GM21529 (cell line): ENCODE results near the gene UNCX.

Experiments
- ATAC-seq: cut with Tn5 transposase; IDR thresholded peaks from one replicate; pipeline ENCODE4 v1.9.1; 2021; ENCODE audit not compliant: unreplicated experiment

The UNCX gene

DNA sequence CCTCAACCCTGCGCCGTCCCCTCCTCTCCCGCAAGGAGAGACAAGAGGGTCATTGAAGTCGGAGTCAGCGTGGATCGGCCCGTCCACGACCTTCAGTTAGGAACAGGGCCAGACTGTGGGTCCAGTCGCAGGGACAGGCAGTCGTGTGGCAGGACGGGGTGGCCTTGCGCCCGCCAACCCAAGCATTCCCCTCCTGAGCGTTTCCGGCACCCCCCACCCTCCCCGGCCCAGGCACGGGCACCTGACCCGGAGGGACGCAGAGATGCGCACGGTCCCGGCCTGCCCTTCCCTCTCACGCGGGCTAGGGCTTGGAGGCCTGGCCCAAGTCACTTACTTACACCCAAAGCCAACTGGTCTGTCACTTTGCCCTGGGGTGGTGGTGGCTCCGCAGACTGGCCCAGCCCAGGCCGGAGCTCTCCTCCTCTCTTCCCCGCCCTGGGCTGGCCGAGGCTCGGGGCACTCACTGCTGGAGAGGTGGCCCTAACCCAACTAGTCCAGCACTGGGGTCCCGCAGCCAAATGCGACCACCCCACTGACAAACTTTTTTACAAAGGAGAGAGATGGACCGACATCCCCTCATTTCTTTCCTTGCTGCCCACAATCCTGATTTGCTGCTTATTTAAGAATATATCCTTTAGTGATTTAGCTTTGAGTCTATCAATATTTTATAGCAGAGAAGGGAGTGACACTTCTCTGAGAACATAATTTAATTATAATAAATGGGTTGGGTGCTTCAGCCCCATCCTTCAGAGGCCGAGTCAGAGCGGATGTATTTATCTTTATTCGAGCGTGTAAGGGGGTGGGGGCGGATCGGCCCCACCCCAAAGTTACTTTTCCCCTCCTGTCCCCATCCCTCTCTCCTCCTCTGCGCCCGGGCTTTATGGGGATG is 1.2 kb upstream of the UNCX start:
- ATAC-seq: no peak

DNA sequence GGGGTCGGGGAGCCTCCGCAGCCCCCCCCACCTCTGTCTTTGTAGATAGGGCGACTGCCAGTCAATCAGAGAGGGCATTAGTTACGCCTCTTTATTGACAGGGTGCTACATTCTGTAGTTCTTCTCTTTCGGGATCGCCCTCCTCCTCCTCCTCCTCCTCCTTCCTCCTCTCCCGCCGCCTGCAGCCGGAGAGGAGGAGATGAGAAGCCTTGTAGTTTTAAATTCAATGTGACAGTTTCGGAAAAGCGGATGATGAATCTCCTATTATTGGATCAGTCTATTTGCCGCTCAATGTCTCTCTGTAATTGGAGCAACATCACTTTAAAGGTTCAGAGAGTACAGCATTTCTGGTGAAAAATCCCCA is 587 bp upstream of the UNCX start:
- no peak for ATAC-seq

DNA sequence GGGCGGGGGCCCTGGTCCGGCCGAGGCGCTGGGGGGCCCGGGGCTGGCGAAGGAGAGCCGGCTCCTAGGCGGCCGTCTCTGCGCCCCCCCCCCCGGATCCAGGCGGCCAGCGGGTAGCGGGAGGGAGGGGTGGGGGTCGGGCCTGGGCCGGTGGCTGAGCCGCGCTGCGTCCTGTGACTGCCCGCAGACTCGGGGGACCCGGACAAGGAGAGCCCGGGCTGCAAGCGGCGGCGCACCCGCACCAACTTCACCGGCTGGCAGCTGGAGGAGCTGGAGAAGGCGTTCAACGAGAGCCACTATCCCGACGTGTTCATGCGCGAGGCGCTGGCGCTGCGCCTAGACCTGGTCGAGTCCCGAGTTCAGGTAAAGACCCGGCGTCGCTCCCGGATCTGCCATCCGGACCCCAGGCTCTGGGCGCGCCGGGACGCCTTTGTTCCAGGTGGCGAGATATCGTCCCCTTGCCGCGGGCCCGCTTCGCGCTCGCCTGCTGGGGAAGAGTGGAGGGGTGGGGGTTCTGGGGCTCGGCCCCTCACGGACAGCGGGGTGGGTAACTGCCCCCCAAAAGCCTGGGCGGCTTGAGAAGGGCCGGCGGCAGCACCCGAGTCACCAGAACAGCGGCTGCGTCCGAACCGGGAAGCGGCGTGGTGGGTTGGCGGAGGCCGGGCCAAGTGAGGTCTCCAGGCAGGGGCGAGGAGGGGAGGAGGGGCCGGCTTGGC is 819 bp downstream of the UNCX start:
- no peak for ATAC-seq

- no peak for ATAC-seq
Measured at GRCh38 chr7:1234049-1234880, 1.6 kb downstream of the UNCX start.

GRCh38 chr7:1234881-1235500 is 2.3 kb downstream of the UNCX start:
- ATAC-seq: no peak

DNA sequence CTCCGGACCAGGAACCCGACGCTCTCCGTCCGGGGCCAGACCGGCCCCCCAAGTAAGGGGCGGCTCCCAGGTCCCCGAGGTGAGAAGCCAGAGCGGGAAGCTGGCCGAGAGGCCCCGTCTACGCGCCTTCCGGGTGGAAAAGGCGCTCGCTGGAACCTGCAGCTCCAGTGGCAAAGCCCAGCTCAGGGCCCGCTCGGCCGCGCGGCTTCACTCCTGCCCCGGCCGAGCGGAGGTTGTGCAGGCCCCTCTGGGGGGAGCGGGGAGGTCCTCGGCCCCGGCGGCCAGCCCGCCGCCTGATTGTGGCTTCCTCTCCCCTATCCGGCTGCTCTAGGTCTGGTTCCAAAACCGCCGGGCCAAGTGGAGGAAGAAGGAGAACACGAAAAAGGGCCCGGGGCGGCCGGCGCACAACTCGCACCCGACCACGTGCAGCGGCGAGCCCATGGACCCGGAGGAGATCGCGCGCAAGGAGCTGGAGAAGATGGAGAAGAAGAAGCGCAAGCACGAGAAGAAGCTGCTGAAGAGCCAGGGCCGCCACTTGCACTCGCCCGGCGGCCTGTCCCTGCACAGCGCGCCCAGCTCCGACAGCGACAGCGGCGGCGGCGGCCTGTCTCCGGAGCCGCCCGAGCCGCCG is 2.9 kb downstream of the UNCX start:
- no peak for ATAC-seq

DNA sequence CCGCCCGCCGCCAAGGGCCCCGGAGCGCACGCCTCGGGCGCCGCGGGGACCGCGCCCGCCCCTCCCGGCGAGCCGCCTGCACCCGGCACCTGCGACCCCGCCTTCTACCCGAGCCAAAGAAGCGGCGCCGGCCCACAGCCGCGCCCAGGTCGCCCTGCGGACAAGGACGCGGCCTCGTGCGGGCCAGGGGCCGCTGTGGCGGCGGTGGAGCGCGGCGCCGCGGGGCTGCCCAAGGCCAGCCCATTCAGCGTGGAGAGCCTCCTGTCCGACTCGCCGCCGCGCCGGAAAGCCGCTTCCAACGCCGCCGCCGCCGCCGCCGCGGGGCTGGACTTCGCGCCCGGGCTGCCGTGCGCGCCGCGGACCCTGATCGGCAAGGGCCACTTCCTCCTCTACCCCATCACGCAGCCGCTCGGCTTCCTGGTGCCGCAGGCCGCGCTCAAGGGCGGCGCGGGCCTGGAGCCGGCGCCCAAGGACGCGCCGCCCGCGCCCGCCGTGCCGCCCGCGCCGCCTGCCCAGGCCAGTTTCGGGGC is 3.5 kb downstream of the UNCX start:
- ATAC-seq: no peak

DNA sequence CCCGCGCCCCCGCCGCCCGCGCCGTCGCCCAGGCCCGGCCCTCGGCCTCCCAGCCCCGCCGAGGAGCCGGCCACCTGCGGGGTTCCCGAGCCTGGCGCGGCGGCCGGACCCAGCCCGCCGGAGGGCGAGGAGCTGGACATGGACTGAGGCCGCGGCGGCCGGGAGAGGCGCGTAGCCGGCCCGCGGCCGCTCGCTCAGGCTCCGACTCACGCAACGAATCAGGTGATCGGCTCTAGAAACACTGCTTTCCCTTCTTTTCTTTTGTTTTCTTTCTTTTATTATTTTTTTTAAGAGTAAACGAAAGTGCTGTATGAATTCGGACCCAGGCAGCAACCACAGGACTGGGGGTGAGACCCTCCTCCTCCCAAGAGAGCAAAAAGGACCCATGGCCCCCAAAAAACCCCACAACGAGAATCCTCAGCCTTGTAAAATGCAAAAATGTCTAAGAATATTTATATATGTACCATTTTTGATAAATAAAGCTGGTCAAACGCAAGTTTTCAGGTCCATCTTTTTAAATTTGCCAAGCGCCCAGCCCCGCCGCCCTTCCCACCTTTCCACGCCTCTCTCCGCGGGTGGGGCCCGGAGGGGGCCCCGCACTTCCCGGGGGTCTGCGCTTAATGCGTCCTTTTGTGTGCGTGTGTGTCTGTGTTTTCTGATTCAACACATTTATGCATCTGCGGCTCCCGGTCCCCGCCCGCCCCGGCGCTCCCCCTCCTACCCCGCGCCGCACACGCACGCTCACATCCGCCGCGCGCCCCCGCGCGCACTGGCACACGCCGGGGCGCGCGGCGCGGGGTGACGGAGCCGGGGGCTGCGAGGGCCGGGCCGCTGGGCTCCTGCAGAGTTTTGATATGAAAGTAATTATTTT is 4.4 kb downstream of the UNCX start:
- ATAC-seq: no peak

GRCh38 chr7:1237704-1238255 is 5.1 kb downstream of the UNCX start:
- no peak for ATAC-seq

- no peak for ATAC-seq
Measured at GRCh38 chr7:1238450-1238882, 5.8 kb downstream of the UNCX start.

GRCh38 chr7:1238931-1239802 is 6.5 kb downstream of the UNCX start:
- no peak for ATAC-seq

- no peak for ATAC-seq
Measured at GRCh38 chr7:1239803-1240516, 7.3 kb downstream of the UNCX start.

DNA sequence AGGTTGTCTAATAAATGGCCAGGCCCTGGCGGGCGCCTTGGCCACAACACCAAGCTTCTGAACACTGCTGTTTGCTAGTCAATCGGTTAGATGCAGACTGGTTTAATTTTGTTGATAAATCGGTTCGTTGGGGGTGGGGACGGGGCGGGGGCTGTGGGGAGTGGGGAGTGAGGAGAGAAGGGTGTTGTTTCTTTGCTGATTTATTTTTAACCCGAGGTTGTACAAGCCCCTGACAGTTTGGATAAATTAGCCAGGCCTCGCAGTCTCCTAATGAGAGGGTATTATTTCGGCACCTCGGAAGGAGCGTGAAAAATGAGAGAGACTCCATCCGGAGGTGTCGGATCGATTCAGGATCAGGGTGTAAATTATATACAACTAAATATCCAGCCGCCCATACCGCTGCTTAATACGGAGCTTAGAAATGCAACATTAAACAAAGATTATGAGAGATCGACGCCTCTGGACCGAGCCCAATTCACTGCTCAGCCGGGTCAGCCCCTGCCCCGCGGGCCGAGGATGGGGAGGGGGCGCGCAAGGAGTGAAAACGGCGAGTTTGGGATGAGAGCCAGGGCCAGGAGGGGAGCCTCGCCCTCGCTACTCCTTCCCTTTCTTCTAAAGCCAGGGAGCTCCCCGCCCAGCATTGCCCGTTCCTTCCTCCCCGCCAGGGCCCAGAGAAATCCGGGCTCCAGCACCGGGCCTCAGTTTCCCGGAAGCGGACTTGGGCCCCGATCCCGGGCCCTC is 8.0 kb downstream of the UNCX start:
- ATAC-seq: no peak

- no peak for ATAC-seq
Measured at GRCh38 chr7:1241258-1241602, 8.6 kb downstream of the UNCX start.

GRCh38 chr7:1241603-1242255 is 9.1 kb downstream of the UNCX start:
- no peak for ATAC-seq

- ATAC-seq: no peak
Measured at GRCh38 chr7:1242256-1242605, 9.6 kb downstream of the UNCX start.
